Bronchial epithelial cell (primary cell): ENCODE data around the gene PVALEF. TPM values are rescaled to one million over a fixed set of nuclear protein-coding genes. Genes with fewer than 3 reads are reported as not detected.

Experiments
- DNase-seq: peaks from one replicate; pipeline ENCODE4 v3.0.0-alpha.2; 2010; ENCODE audit warnings: low read depth
- FAIRE-seq: peaks from 2 replicates; lab custom pipeline; 2011; peaks lifted over from hg19 to GRCh38; lab: Jason Lieb, UNC
- H3K27me3 ChIP-seq: 2 replicates; pipeline ENCODE4 v1.5.1; 2011; ENCODE audit warnings: low read length; ENCODE audit not compliant: control insufficient read depth, insufficient read depth
- H3K36me3 ChIP-seq: 2 replicates; pipeline ENCODE4 v1.5.1; 2011; ENCODE audit warnings: low read length; ENCODE audit not compliant: control insufficient read depth, insufficient read depth
- H3K4me3 ChIP-seq: 2 replicates; pipeline ENCODE4 v1.5.1; 2011; ENCODE audit warnings: mild to moderate bottlenecking, low read depth, low read length, control low read depth
- total RNA-seq: library from RNA; depleted of rRNA; stranded (reverse); fragments of >200 nt; gene quantifications from 2 replicates; pipeline ENCODE4 v1.2.1, GENCODE V29; 2014
- TF ChIP-seq, protein P1 (sequence below): IDR thresholded peaks from 2 replicates; pipeline ENCODE4 v1.5.1; 2011; ENCODE audit warnings: mild to moderate bottlenecking, moderate library complexity, low read length, control low read depth, inconsistent platforms; ENCODE audit not compliant: insufficient read depth, severe bottlenecking

The PVALEF gene
- total RNA-seq, 1 donor from 2014 or later = not detected

DNA sequence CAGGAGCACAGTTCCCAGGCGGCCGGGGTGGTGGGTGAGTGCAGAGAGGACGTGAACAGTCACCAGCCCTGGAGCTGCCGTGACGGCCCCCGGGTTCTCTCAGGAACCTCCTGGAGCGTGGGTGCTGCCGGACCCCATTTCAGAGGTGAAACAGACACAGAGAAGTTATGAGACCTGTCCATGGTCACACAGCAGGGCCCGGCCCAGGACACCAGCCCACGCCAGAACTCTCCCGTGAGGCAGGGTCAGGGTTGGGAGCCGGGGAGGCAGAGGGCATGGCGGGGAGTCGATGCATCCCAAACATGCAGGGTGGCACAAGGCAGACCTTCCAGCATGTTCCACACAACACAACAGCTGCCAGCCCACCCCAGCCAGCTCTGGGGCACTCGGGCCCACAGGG lies 3.8 kb upstream of the PVALEF start:
- DNase-seq = no peak
- peaks cover 19% of the 10 kb centered on the region for H3K27me3 ChIP-seq
- TF ChIP-seq, protein P1, sequence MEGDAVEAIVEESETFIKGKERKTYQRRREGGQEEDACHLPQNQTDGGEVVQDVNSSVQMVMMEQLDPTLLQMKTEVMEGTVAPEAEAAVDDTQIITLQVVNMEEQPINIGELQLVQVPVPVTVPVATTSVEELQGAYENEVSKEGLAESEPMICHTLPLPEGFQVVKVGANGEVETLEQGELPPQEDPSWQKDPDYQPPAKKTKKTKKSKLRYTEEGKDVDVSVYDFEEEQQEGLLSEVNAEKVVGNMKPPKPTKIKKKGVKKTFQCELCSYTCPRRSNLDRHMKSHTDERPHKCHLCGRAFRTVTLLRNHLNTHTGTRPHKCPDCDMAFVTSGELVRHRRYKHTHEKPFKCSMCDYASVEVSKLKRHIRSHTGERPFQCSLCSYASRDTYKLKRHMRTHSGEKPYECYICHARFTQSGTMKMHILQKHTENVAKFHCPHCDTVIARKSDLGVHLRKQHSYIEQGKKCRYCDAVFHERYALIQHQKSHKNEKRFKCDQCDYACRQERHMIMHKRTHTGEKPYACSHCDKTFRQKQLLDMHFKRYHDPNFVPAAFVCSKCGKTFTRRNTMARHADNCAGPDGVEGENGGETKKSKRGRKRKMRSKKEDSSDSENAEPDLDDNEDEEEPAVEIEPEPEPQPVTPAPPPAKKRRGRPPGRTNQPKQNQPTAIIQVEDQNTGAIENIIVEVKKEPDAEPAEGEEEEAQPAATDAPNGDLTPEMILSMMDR = no peak
- no peak overlapping the region for H3K4me3 ChIP-seq
- FAIRE-seq = no peak
- H3K36me3 ChIP-seq = no peaks in the 10 kb centered on the region

DNA sequence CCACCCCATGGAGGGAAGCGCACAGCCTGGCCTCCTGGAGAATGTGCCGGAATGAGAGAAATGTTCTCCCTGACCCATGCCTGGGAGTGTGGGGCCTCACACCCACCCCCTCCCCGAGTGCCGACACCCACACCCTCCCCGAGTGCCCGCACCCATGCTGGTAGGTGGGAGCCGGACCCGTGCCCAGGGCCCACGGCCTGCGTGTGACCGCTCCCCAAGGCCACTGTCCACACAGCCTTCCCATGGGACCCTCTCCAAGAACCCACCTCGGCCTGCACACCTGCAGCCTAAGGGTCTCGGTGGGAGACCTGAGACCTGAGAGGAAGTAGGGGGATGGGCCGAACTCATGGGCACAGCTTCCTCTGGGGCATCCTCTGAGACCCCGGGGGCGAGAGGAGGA lies 3.3 kb upstream of the PVALEF start:
- FAIRE-seq (no peak), DNase-seq (no peak)
- Histone ChIP-seq H3K4me3 (no peak overlapping the region), H3K27me3 (peaks cover 23% of the 10 kb centered on the region), H3K36me3 (no peaks in the 10 kb centered on the region)
- TF ChIP-seq, protein P1 = no peak

DNA sequence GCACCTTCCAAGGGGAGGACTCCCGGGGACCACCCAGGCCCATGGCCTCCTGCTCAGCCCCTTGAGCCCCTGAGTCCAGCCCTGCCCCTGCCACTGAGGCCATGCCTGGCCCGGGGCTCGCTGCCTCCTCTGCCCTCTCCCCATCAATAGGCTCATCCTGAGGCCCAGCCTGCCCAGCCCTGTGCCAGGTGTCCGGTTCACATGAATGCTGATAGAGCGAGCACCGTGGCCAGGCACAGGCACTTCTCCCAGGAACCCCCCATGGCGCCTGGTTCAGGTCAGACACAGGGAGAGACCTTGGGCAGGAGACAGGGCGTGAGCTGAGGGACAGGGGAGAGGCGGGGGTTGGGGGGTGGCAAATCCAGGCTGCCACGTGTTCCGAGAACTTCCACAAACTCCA lies 2.8 kb upstream of the PVALEF start:
- no peaks in the 10 kb centered on the region for H3K36me3 ChIP-seq
- H3K27me3 ChIP-seq = peaks cover 25% of the 10 kb centered on the region
- FAIRE-seq (no peak), DNase-seq (no peak)
- TF ChIP-seq, protein P1 = no peak
- no peak overlapping the region for H3K4me3 ChIP-seq

DNA sequence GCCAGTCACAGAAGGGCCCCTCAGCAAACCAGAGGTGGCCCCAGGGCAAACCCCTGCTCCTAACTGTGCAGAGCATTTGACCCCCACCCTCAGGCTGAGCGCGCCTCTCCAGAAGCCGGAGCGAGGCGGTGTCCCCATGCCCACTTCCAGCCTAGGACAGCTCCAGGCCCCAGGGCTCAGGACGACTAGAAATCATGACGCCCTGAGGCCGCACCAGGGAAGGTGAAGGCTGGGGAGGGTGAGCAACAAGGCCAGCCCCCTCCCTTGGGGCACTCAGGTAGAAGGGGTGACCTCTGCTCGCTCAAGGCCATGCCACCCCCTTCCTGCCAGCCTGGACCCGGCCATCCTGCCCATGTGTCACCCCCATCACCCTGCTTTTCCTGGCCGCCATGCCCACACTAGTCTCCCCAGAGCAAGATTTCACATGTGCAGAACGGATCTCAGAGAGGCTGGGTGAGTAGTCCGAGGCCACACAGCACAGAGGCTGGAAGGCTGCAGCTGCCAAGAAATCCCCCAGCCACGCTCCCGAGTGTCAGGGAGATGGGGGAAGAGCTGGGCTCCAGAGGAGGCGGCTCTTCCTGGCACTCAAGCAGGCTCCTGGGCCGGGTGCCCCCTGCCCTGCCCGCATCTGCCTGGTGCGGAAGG lies 2.1 kb upstream of the PVALEF start:
- Histone ChIP-seq H3K36me3 (no peaks in the 10 kb centered on the region), H3K27me3 (peaks cover 27% of the 10 kb centered on the region), H3K4me3 (no peak overlapping the region)
- DNase-seq = no peak
- TF ChIP-seq, protein P1 = no peak
- FAIRE-seq = no peak

DNA sequence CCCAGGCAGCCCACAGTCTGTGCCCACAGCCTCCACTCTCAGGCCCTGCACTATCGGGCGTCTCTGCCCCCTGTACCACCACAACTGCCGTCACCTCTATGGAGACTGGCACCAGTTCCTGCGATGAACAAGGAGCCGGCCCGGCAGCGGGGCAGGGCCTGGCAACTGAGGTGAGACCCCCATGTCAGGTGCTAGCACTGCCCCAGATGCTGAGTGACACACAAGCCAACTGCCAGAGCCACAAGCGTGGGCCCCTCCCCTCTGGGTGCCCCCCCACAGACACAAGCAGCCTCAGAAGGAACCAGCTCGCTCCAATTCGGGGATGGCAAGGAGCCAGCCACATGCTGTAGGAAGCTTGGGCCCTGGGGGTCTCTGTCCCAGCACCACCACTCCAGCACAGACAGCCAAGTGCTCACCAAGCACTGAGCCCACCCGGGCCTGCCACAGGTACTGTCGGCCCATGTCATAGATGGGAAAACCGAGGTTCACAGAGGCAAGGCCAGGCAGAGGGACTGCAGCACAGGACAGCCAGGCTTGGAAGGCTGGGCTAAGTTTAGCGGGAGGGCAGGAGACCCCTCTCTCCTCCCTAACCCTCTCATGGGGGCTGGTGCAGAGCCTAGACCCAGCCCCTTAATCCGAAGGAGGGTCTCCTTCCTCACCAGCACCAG lies 1.5 kb upstream of the PVALEF start:
- H3K27me3 ChIP-seq = peaks cover 27% of the 10 kb centered on the region
- no peak for FAIRE-seq

More for the DNA sequence above, 1.5 kb upstream of the PVALEF start:
- no peaks in the 10 kb centered on the region for H3K36me3 ChIP-seq
- H3K4me3 ChIP-seq = no peak overlapping the region
- no peak for DNase-seq
- TF ChIP-seq, protein P1 = no peak
